Measurements from ENCODE around the gene FAM187B. TPM values are rescaled to one million over a fixed set of nuclear protein-coding genes. Genes with fewer than 3 reads are reported as not detected.

The FAM187B gene
- total and polyA plus RNA-seq, 2 experiments from 2014 or later: 0.23 TPM; not detected in 1

DNA sequence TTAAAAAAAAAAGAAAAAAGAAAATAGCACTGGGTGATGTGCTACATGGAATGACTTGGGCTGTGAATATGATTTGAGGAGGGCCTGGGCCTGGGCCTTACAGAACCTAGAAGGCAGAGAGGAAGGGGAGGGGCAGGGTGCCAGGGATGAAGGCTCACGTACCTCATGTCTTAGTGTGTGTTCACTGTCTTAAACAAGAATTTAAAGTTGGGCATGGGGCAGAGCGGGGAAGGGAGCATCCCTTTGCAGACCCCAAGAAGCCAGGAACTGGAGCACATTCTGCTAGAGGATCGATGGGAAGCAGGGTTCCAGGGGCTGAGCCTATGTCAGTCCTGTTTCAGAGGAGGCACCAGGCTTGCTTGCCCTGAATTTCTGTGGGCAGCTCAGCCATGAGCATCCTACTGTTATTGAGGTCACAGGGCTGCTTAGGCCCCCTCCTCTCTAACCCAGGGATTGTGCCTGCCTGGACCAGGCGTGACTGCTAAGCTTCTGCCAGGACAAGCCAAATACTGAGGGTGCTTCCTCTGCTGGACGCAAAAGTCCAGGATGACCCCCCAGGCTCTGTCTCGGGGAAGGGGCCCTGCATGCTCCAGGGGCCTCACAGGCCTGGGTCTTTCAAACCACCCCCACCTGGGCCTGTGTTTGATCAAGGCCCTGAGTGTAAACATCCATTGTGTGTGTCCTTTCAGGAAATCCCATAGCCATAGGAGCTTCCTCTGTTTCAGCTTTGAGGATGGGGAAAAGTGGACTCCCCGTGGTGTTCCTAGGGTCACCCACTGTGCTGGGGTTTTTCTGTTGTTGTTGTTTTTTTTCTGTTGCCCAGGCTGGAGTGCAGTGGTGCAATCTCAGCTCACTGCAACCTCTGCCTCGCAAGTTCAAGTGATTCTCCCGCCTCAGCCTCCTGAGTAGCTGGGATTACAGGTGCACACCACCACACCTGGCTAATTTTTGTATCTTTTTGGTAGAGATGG, 25.1 kb upstream of the FAM187B start:
- ATAC-seq (peak; percentile 60), DNase-seq (ENCODE audit: low spot score) (peak; percentile 44)
- H3K79me2 ChIP-seq (replicated peaks; ENCODE audit: insufficient read depth): peaks cover 72% of the 10 kb centered on the region
- peaks cover 45% of the 10 kb centered on the region for H4K20me1 ChIP-seq (replicated peaks; ENCODE audit: insufficient read depth)
- 0 out of 2 replicates have a peak overlapping the region, but pooled peaks have one; percentile 50 for H3K27ac ChIP-seq (ENCODE audit: low read depth)
- TF ChIP-seq, protein P1, sequence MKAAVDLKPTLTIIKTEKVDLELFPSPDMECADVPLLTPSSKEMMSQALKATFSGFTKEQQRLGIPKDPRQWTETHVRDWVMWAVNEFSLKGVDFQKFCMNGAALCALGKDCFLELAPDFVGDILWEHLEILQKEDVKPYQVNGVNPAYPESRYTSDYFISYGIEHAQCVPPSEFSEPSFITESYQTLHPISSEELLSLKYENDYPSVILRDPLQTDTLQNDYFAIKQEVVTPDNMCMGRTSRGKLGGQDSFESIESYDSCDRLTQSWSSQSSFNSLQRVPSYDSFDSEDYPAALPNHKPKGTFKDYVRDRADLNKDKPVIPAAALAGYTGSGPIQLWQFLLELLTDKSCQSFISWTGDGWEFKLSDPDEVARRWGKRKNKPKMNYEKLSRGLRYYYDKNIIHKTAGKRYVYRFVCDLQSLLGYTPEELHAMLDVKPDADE (IDR thresholded peaks at IDR 0.05): no peak
- no peak for TF ChIP-seq STAT1 (IDR thresholded peaks at IDR 0.05; ENCODE audit: unreplicated experiment)
- TF ChIP-seq, protein P2, sequence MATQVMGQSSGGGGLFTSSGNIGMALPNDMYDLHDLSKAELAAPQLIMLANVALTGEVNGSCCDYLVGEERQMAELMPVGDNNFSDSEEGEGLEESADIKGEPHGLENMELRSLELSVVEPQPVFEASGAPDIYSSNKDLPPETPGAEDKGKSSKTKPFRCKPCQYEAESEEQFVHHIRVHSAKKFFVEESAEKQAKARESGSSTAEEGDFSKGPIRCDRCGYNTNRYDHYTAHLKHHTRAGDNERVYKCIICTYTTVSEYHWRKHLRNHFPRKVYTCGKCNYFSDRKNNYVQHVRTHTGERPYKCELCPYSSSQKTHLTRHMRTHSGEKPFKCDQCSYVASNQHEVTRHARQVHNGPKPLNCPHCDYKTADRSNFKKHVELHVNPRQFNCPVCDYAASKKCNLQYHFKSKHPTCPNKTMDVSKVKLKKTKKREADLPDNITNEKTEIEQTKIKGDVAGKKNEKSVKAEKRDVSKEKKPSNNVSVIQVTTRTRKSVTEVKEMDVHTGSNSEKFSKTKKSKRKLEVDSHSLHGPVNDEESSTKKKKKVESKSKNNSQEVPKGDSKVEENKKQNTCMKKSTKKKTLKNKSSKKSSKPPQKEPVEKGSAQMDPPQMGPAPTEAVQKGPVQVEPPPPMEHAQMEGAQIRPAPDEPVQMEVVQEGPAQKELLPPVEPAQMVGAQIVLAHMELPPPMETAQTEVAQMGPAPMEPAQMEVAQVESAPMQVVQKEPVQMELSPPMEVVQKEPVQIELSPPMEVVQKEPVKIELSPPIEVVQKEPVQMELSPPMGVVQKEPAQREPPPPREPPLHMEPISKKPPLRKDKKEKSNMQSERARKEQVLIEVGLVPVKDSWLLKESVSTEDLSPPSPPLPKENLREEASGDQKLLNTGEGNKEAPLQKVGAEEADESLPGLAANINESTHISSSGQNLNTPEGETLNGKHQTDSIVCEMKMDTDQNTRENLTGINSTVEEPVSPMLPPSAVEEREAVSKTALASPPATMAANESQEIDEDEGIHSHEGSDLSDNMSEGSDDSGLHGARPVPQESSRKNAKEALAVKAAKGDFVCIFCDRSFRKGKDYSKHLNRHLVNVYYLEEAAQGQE (IDR thresholded peaks at IDR 0.05; ENCODE audit: unreplicated experiment): no peak
- no peak for TF ChIP-seq EZH2 (IDR thresholded peaks at IDR 0.05; ENCODE audit: low read depth, unreplicated experiment)
- TF ChIP-seq JUNB (IDR thresholded peaks at IDR 0.05; ENCODE audit: unreplicated experiment): no peak
- TF ChIP-seq ZNF114 (CRISPR knock-in tag; IDR thresholded peaks at IDR 0.05): no peak
- TF ChIP-seq EZH2phosphoT487 (IDR thresholded peaks at IDR 0.05; ENCODE audit: unreplicated experiment): no peak
- TF ChIP-seq, protein P3, sequence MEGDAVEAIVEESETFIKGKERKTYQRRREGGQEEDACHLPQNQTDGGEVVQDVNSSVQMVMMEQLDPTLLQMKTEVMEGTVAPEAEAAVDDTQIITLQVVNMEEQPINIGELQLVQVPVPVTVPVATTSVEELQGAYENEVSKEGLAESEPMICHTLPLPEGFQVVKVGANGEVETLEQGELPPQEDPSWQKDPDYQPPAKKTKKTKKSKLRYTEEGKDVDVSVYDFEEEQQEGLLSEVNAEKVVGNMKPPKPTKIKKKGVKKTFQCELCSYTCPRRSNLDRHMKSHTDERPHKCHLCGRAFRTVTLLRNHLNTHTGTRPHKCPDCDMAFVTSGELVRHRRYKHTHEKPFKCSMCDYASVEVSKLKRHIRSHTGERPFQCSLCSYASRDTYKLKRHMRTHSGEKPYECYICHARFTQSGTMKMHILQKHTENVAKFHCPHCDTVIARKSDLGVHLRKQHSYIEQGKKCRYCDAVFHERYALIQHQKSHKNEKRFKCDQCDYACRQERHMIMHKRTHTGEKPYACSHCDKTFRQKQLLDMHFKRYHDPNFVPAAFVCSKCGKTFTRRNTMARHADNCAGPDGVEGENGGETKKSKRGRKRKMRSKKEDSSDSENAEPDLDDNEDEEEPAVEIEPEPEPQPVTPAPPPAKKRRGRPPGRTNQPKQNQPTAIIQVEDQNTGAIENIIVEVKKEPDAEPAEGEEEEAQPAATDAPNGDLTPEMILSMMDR (conservative IDR thresholded peaks at IDR 0.05; ENCODE audit: low read depth in 2 of 2): no peak
- TF ChIP-seq CREB1 (CRISPR knock-in tag; IDR thresholded peaks at IDR 0.05; ENCODE audit: low read depth): no peak
- TF ChIP-seq ZNF331 (CRISPR knock-in tag; IDR thresholded peaks at IDR 0.05; ENCODE audit: low read depth): no peak
- TF ChIP-seq NANOG (IDR thresholded peaks at IDR 0.05; ENCODE audit: borderline replicate concordance): no peak
- TF ChIP-seq POLR2AphosphoS5 (IDR thresholded peaks at IDR 0.05; ENCODE audit: low read depth): no peak
- TF ChIP-seq, protein P4, sequence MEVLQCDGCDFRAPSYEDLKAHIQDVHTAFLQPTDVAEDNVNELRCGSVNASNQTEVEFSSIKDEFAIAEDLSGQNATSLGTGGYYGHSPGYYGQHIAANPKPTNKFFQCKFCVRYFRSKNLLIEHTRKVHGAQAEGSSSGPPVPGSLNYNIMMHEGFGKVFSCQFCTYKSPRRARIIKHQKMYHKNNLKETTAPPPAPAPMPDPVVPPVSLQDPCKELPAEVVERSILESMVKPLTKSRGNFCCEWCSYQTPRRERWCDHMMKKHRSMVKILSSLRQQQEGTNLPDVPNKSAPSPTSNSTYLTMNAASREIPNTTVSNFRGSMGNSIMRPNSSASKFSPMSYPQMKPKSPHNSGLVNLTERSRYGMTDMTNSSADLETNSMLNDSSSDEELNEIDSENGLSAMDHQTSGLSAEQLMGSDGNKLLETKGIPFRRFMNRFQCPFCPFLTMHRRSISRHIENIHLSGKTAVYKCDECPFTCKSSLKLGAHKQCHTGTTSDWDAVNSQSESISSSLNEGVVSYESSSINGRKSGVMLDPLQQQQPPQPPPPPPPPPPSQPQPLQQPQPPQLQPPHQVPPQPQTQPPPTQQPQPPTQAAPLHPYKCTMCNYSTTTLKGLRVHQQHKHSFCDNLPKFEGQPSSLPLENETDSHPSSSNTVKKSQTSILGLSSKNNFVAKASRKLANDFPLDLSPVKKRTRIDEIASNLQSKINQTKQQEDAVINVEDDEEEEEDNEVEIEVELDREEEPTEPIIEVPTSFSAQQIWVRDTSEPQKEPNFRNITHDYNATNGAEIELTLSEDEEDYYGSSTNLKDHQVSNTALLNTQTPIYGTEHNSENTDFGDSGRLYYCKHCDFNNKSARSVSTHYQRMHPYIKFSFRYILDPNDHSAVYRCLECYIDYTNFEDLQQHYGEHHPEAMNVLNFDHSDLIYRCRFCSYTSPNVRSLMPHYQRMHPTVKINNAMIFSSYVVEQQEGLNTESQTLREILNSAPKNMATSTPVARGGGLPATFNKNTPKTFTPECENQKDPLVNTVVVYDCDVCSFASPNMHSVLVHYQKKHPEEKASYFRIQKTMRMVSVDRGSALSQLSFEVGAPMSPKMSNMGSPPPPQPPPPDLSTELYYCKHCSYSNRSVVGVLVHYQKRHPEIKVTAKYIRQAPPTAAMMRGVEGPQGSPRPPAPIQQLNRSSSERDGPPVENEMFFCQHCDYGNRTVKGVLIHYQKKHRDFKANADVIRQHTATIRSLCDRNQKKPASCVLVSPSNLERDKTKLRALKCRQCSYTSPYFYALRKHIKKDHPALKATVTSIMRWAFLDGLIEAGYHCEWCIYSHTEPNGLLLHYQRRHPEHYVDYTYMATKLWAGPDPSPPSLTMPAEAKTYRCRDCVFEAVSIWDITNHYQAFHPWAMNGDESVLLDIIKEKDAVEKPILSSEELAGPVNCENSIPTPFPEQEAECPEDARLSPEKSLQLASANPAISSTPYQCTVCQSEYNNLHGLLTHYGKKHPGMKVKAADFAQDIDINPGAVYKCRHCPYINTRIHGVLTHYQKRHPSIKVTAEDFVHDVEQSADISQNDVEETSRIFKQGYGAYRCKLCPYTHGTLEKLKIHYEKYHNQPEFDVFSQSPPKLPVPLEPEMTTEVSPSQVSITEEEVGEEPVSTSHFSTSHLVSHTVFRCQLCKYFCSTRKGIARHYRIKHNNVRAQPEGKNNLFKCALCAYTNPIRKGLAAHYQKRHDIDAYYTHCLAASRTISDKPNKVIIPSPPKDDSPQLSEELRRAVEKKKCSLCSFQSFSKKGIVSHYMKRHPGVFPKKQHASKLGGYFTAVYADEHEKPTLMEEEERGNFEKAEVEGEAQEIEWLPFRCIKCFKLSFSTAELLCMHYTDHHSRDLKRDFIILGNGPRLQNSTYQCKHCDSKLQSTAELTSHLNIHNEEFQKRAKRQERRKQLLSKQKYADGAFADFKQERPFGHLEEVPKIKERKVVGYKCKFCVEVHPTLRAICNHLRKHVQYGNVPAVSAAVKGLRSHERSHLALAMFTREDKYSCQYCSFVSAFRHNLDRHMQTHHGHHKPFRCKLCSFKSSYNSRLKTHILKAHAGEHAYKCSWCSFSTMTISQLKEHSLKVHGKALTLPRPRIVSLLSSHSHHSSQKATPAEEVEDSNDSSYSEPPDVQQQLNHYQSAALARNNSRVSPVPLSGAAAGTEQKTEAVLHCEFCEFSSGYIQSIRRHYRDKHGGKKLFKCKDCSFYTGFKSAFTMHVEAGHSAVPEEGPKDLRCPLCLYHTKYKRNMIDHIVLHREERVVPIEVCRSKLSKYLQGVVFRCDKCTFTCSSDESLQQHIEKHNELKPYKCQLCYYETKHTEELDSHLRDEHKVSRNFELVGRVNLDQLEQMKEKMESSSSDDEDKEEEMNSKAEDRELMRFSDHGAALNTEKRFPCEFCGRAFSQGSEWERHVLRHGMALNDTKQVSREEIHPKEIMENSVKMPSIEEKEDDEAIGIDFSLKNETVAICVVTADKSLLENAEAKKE (CRISPR knock-in tag; IDR thresholded peaks at IDR 0.05): no peak
- Mint-ChIP-seq H3K4me3 (peak overlapping the region; percentile 11; the same call in 1 of the 3 replicates), H3K27me3 (ENCODE audit: insufficient read depth, low read depth, poor library complexity) (peaks cover 30% of the 10 kb centered on the region), H3K9me3 (no peaks in the 10 kb centered on the region), H3K4me1 (peaks cover 20% of the 10 kb centered on the region), H3K36me3 (ENCODE audit: low read depth) (peaks cover 90% of the 10 kb centered on the region), H3K27ac (peak overlapping the region; percentile 32; the same call in 1 of the 2 replicates)
- no peak overlapping the region; the same call in 1 of the 2 replicates for H3K4me2 ChIP-seq
- H2AFZ ChIP-seq: no peak overlapping the region
- no peak overlapping the region for H3K4me3 ChIP-seq
- H3K9me2 ChIP-seq (ENCODE audit: insufficient read depth): no peaks in the 10 kb centered on the region
- peaks cover 29% of the 10 kb centered on the region for H3K36me3 ChIP-seq (ENCODE audit: insufficient read depth)
- peaks cover 5% of the 10 kb centered on the region; the same call in 1 of the 2 replicates for H3K4me1 ChIP-seq (ENCODE audit: insufficient read depth)
- no peaks in the 10 kb centered on the region for H3K27me3 ChIP-seq (ENCODE audit: insufficient read depth)
- H3F3A ChIP-seq (replicated peaks; ENCODE audit: low read depth): no peaks in the 10 kb centered on the region
